Neural progenitor cell (in vitro differentiated cells): ENCODE measurements around the gene USP17L28.
"Not testable (repeated sequence)": the region's sequence is repeated elsewhere in the genome, so short reads cannot be mapped to it uniquely, and the experiment has no call there.

ENCODE experiments used
- EZH2 ChIP-seq: fragments of 200-600 bp; sonication (generic); IDR thresholded peaks from 2 replicates; pipeline ENCODE4 v1.6.1; 2017; ENCODE audit warnings: antibody characterized with exemption, mild to moderate bottlenecking, moderate library complexity
- EZH2phosphoT487 ChIP-seq: fragments of 200-600 bp; sonication (generic); IDR thresholded peaks from 2 replicates; pipeline ENCODE4 v1.6.1; 2017; ENCODE audit warnings: antibody characterized with exemption
- TF ChIP-seq, protein P1 (sequence below): fragments of 200-600 bp; sonication (generic); IDR thresholded peaks from 2 replicates; pipeline ENCODE4 v1.5.1; 2017; ENCODE audit warnings: antibody characterized with exemption, mild to moderate bottlenecking

- TF ChIP-seq, protein P1, sequence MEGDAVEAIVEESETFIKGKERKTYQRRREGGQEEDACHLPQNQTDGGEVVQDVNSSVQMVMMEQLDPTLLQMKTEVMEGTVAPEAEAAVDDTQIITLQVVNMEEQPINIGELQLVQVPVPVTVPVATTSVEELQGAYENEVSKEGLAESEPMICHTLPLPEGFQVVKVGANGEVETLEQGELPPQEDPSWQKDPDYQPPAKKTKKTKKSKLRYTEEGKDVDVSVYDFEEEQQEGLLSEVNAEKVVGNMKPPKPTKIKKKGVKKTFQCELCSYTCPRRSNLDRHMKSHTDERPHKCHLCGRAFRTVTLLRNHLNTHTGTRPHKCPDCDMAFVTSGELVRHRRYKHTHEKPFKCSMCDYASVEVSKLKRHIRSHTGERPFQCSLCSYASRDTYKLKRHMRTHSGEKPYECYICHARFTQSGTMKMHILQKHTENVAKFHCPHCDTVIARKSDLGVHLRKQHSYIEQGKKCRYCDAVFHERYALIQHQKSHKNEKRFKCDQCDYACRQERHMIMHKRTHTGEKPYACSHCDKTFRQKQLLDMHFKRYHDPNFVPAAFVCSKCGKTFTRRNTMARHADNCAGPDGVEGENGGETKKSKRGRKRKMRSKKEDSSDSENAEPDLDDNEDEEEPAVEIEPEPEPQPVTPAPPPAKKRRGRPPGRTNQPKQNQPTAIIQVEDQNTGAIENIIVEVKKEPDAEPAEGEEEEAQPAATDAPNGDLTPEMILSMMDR, result not testable (repeated sequence)
- TF ChIP-seq EZH2, EZH2phosphoT487: not testable (repeated sequence)
Observed at GRCh38 chr4:9339103-9339502, 9.6 kb upstream of the USP17L28 start, which contains the start of gene USP17L5.
